KMS-11 (cell line): ENCODE results near the gene NEMF.
"Not testable (repeated sequence)": the region's sequence is repeated elsewhere in the genome, so short reads cannot be mapped to it uniquely, and the experiment has no call there.

Experiments
- H2AFZ ChIP-seq: fragments of 200-600 bp; sonication (generic); 2 replicates; pipeline ENCODE4 v1.6.1; 2016; ENCODE audit warnings: antibody characterized with exemption, mixed run types, low read depth
- H3K27ac ChIP-seq: fragments of 200-600 bp; sonication (generic); 2 replicates; pipeline ENCODE4 v1.6.1; 2016; ENCODE audit warnings: mild to moderate bottlenecking, mixed run types
- H3K27me3 ChIP-seq: fragments of 200-600 bp; sonication (generic); 2 replicates; pipeline ENCODE4 v1.6.1; 2017; ENCODE audit warnings: mild to moderate bottlenecking, low read depth, mixed run types, moderate library complexity; ENCODE audit not compliant: insufficient read depth
- H3K36me3 ChIP-seq: fragments of 200-600 bp; sonication (generic); 2 replicates; pipeline ENCODE4 v1.6.1; 2017; ENCODE audit warnings: mild to moderate bottlenecking, mixed run types; ENCODE audit not compliant: insufficient read depth
- H3K4me1 ChIP-seq: fragments of 200-600 bp; sonication (generic); 2 replicates; pipeline ENCODE4 v1.6.1; 2016; ENCODE audit warnings: mild to moderate bottlenecking, low read depth, mixed run types; ENCODE audit not compliant: poor library complexity, severe bottlenecking
- H3K4me2 ChIP-seq: fragments of 200-600 bp; sonication (generic); 2 replicates; pipeline ENCODE4 v1.7.0; 2016; ENCODE audit warnings: mild to moderate bottlenecking, mixed run types
- H3K4me3 ChIP-seq: fragments of 200-600 bp; sonication (generic); IDR thresholded peaks from 2 replicates; pipeline ENCODE4 v1.6.1; 2017; ENCODE audit warnings: low read depth, low read length, mixed read lengths; ENCODE audit not compliant: insufficient read depth
- H3K79me2 ChIP-seq: fragments of 200-600 bp; sonication (generic); 2 replicates; pipeline ENCODE4 v1.6.1; 2016; ENCODE audit warnings: low read depth, mixed run types; ENCODE audit not compliant: insufficient read depth
- H3K9ac ChIP-seq: fragments of 200-600 bp; sonication (generic); 2 replicates; pipeline ENCODE4 v1.6.1; 2016; ENCODE audit warnings: mild to moderate bottlenecking, mixed run types
- H4K20me1 ChIP-seq: fragments of 200-600 bp; sonication (generic); 2 replicates; pipeline ENCODE4 v1.6.1; 2016; ENCODE audit warnings: mild to moderate bottlenecking, mixed run types; ENCODE audit not compliant: insufficient read depth
- CTCF ChIP-seq: fragments of 200-600 bp; sonication (generic); conservative IDR thresholded peaks from 2 replicates; pipeline ENCODE4 v1.6.1; 2017; ENCODE audit warnings: low read depth, mild to moderate bottlenecking, antibody characterized with exemption, low read length, moderate library complexity, mixed read lengths

NEMF gene

GRCh38 chr14:49879646-49880204 is 27.1 kb upstream of the NEMF start:
- peak overlapping the region; percentile 6; the same call in 1 of the 2 replicates for H2AFZ ChIP-seq
- H3K4me1 ChIP-seq = peaks cover 23% of the 10 kb centered on the region
- peak overlapping the region; percentile 28; the same call in 1 of the 2 replicates for H3K27ac ChIP-seq
- no peaks in the 10 kb centered on the region for H3K27me3 ChIP-seq
- TF ChIP-seq CTCF = peak; percentile 66; the same call in 1 of the 2 replicates
- H3K4me2 ChIP-seq = peak overlapping the region; percentile 13; the same call in 1 of the 2 replicates
- no peak overlapping the region for H3K9ac ChIP-seq
- H4K20me1 ChIP-seq = no peaks in the 10 kb centered on the region
- H3K79me2 ChIP-seq = no peaks in the 10 kb centered on the region
- H3K4me3 ChIP-seq = no peak overlapping the region
- H3K36me3 ChIP-seq = no peaks in the 10 kb centered on the region

GRCh38 chr14:49876563-49877127 is 24.1 kb upstream of the NEMF start:
- Histone ChIP-seq H3K36me3 (no peaks in the 10 kb centered on the region), H4K20me1 (no peaks in the 10 kb centered on the region), H3K4me1 (peaks cover 23% of the 10 kb centered on the region)

GRCh38 chr14:49875640-49876198 is 23.1 kb upstream of the NEMF start:
- Histone ChIP-seq H3K4me1 (peaks cover 18% of the 10 kb centered on the region), H2AFZ (no peak overlapping the region), H3K4me3 (no peak overlapping the region), H3K9ac (no peak overlapping the region), H4K20me1 (no peaks in the 10 kb centered on the region), H3K4me2 (no peak overlapping the region), H3K27ac (no peak overlapping the region), H3K27me3 (no peaks in the 10 kb centered on the region), H3K36me3 (no peaks in the 10 kb centered on the region), H3K79me2 (no peaks in the 10 kb centered on the region)
- no peak for TF ChIP-seq CTCF

More at GRCh38 chr14:49876563-49877127, 24.1 kb upstream of the NEMF start:
- no peak for TF ChIP-seq CTCF
- Histone ChIP-seq H3K4me2 (no peak overlapping the region), H3K79me2 (no peaks in the 10 kb centered on the region), H3K27me3 (no peaks in the 10 kb centered on the region), H3K4me3 (no peak overlapping the region), H3K9ac (no peak overlapping the region), H2AFZ (no peak overlapping the region), H3K27ac (no peak overlapping the region)

GRCh38 chr14:49873548-49873947 is 21.0 kb upstream of the NEMF start:
- not testable (repeated sequence) for H3K4me2 ChIP-seq, H3K9ac ChIP-seq, H3K27ac ChIP-seq, H3K4me3 ChIP-seq, H3K79me2 ChIP-seq, H4K20me1 ChIP-seq, H2AFZ ChIP-seq, H3K27me3 ChIP-seq, H3K36me3 ChIP-seq
- H3K4me1 ChIP-seq = peaks cover 15% of the 10 kb centered on the region

GRCh38 chr14:49870908-49871307 is 18.3 kb upstream of the NEMF start:
- Histone ChIP-seq H3K4me1 (peaks cover 18% of the 10 kb centered on the region), H3K79me2 (no peaks in the 10 kb centered on the region), H3K9ac (no peak overlapping the region), H4K20me1 (no peaks in the 10 kb centered on the region), H2AFZ (no peak overlapping the region), H3K4me3 (no peak overlapping the region), H3K4me2 (no peak overlapping the region), H3K27me3 (no peaks in the 10 kb centered on the region), H3K27ac (no peak overlapping the region), H3K36me3 (no peaks in the 10 kb centered on the region)
- no peak for TF ChIP-seq CTCF
